Gastroesophageal sphincter (tissue), 4 donors: ENCODE measurements around the gene C1orf159. TPM values are rescaled to one million over a fixed set of nuclear protein-coding genes. Genes with fewer than 3 reads are reported as not detected.
A peak's percentile ranks its signal among the peaks of the same experiment; 100 is the strongest.

ENCODE experiments used
- ATAC-seq: fragments of 150-250 bp; one replicate; pipeline ENCODE4 v1.9.1; 2016; ENCODE audit warnings: mild to moderate bottlenecking, moderate library complexity
- H3K27ac ChIP-seq, 4 donors: fragments of 200-600 bp; sonication (generic) in 3 of 4; 1 replicate in 3 of 4; 2 replicates in 1 of 4; pipeline ENCODE4 v1.5.1; 2016 to 2019
- H3K27me3 ChIP-seq: fragments of 200-600 bp; sonication (generic); one replicate; pipeline ENCODE4 v1.5.1; 2019
- H3K36me3 ChIP-seq, 2 donors: fragments of 200-600 bp; sonication (generic); one replicate each; pipeline ENCODE4 v1.5.1; 2019; ENCODE audit warnings: control low read depth in 1 of 2
- H3K4me1 ChIP-seq, 3 donors: fragments of 200-600 bp; sonication (generic); 1 replicate in 2 of 3; 2 replicates in 1 of 3; pipeline ENCODE4 v1.5.1; 2016 to 2019; ENCODE audit warnings: control low read depth in 2 of 3
- H3K4me3 ChIP-seq, 2 donors: fragments of 200-600 bp; sonication (generic); one replicate each; pipeline ENCODE4 v1.5.1; 2019; ENCODE audit warnings: mild to moderate bottlenecking in 1 of 2, moderate library complexity in 1 of 2
- H3K9me3 ChIP-seq, 3 donors: fragments of 200-600 bp; sonication (generic); one replicate each; pipeline ENCODE4 v1.5.1; 2017 to 2019; ENCODE audit warnings: control low read depth in 2 of 3
- CTCF ChIP-seq, 4 experiments: fragments of 200-600 bp in 2 of 4; fragments of 450-650 bp in 2 of 4; sonication (generic) in 1 of 4; IDR thresholded peaks; one replicate each; pipeline ENCODE4 v1.5.1; 2017 to 2019; ENCODE audit warnings: antibody characterized with exemption in 4 of 4, mild to moderate bottlenecking in 2 of 4, moderate library complexity in 2 of 4
- EP300 ChIP-seq: sonication (generic); formaldehyde crosslinking; IDR thresholded peaks from one replicate; pipeline ENCODE4 v1.6.1; 2017; ENCODE audit warnings: antibody characterized with exemption, mild to moderate bottlenecking
- POLR2A ChIP-seq, 2 donors: fragments of 450-650 bp; IDR thresholded peaks; one replicate each; pipeline ENCODE4 v1.6.1; 2017; ENCODE audit warnings: antibody characterized with exemption in 2 of 2, mild to moderate bottlenecking in 2 of 2, moderate library complexity in 1 of 2
- POLR2AphosphoS5 ChIP-seq: sonication (generic); formaldehyde crosslinking; IDR thresholded peaks from one replicate; pipeline ENCODE4 v1.6.1; 2017; ENCODE audit warnings: antibody characterized with exemption
- WGBS, 2 donors: methylation state at CpG; one replicate each; pipeline ENCODE4 v1.1.5; 2018; ENCODE audit warnings: low coverage in 1 of 2; 5-methylcytosine and 5-hydroxymethylcytosine counted together
- total RNA-seq, 4 donors: library from RNA; depleted of rRNA; stranded (reverse); fragments of >200 nt; gene quantifications; one replicate each; pipeline ENCODE4 v1.1.0, GENCODE V29; 2016

C1orf159 gene
- total RNA-seq, 4 donors from 2014 or later = 6.3 to 15.3 (median 9.9) TPM

GRCh38 chr1:1033731-1034438, 82.0 kb downstream of the C1orf159 start:
- peaks cover 44% of the 10 kb centered on the region for H3K27me3 ChIP-seq
- 20 to 40% methylated on average over 4 to 5 of the region's 71 CpGs for WGBS, 2 donors
- no peak for TF ChIP-seq EP300
- no peak for TF ChIP-seq POLR2A (IDR thresholded peaks at IDR 0.05)
- TF ChIP-seq POLR2AphosphoS5 = no peak
- TF ChIP-seq CTCF (IDR thresholded peaks at IDR 0.05) = no peak
- H3K4me1 ChIP-seq = peaks cover 0 to 35% (median 17%) of the 10 kb centered on the region in 3 donors
- ATAC-seq = no peak
- H3K36me3 ChIP-seq = peaks cover 0 to 20% of the 10 kb centered on the region in 2 donors
- no peak overlapping the region for H3K27ac ChIP-seq
- H3K9me3 ChIP-seq = no peaks in the 10 kb centered on the region
- peak overlapping the region; percentile 14 to 58 for H3K4me3 ChIP-seq

- Histone ChIP-seq H3K9me3 (no peaks in the 10 kb centered on the region), H3K4me3 (peak overlapping the region; percentile 1 to 58), H3K4me1 (peaks cover 0 to 34% (median 17%) of the 10 kb centered on the region in 3 donors), H3K27me3 (peaks cover 44% of the 10 kb centered on the region), H3K27ac (peak overlapping the region in 1 of 4 donors; percentile 33), H3K36me3 (peaks cover 0 to 20% of the 10 kb centered on the region in 2 donors)
- TF ChIP-seq CTCF (IDR thresholded peaks at IDR 0.05) (peak in 3 of 4 experiments; percentile 55 to 83 (median 60)), POLR2A (IDR thresholded peaks at IDR 0.05) (no peak)
- peak; percentile 83 for ATAC-seq
- WGBS, 2 donors = 0% methylated on average over 1 of the region's 73 CpGs; no CpG with 5 or more reads in 1 of the 2 donors
These were observed 82.8 kb downstream of the C1orf159 start for GRCh38 chr1:1033009-1033587.

GRCh38 chr1:1032424-1032823, 83.5 kb downstream of the C1orf159 start:
- H3K4me3 ChIP-seq = peak overlapping the region in 1 of 2 donors; percentile 58
- H3K4me1 ChIP-seq = peaks cover 0 to 34% (median 17%) of the 10 kb centered on the region in 3 donors
- H3K27me3 ChIP-seq = peaks cover 44% of the 10 kb centered on the region
- no peak overlapping the region for H3K27ac ChIP-seq
- WGBS, 2 donors = 40 to 76% methylated on average over 5 to 10 of the region's 16 CpGs
- H3K9me3 ChIP-seq = no peaks in the 10 kb centered on the region
- TF ChIP-seq CTCF (IDR thresholded peaks at IDR 0.05) = no peak
- TF ChIP-seq POLR2A (IDR thresholded peaks at IDR 0.05) = no peak
- no peak for TF ChIP-seq EP300
- TF ChIP-seq POLR2AphosphoS5 = no peak
- peaks cover 0 to 26% of the 10 kb centered on the region in 2 donors for H3K36me3 ChIP-seq
- ATAC-seq = peak; percentile 3

Other genes with a start within 250 kb of the C1orf159 start
- 10 to 100 TPM; 14.2 to 21.2 (median 17.4) TPM for gene SAMD11, start 192.2 kb downstream of the C1orf159 start, total RNA-seq
- gene NOC2L, start 156.8 kb downstream of the C1orf159 start, total RNA-seq = 10 to 100 TPM; 36.3 to 54.1 (median 45.2) TPM
- gene KLHL17, start 155.5 kb downstream of the C1orf159 start, total RNA-seq = 10 to 100 TPM in 2 of 4 donors, 1 to 10 TPM in 2; 3.6 to 12.0 (median 10.1) TPM
- 1 to 10 TPM in 1 of 4 donors, under 1 TPM in 1, not detected in 2; 0.62 to 2.3 TPM for gene PLEKHN1, start 149.6 kb downstream of the C1orf159 start, total RNA-seq
- gene PERM1, start 134.0 kb downstream of the C1orf159 start, total RNA-seq = 1 to 10 TPM in 2 of 4 donors, under 1 TPM in 1, not detected in 1; 0.39 to 1.9 (median 1.4) TPM
- gene HES4, start 116.0 kb downstream of the C1orf159 start, total RNA-seq = 10 to 100 TPM; 33.6 to 77.6 (median 48.4) TPM
- 10 to 100 TPM; 26.9 to 56.2 (median 45.9) TPM for gene ISG15, start 102.6 kb downstream of the C1orf159 start, total RNA-seq
- gene AGRN, start 96.0 kb downstream of the C1orf159 start, total RNA-seq = 10 to 100 TPM; 18.0 to 33.6 (median 23.5) TPM
- 1 to 10 TPM in 1 of 4 donors, not detected in 3; 1.1 TPM for gene RNF223, start 41.8 kb downstream of the C1orf159 start, total RNA-seq
- under 1 TPM in 1 of 4 donors, not detected in 3; 0.23 TPM for gene TTLL10, start 57.8 kb upstream of the C1orf159 start, total RNA-seq
- gene TNFRSF18, start 90.5 kb upstream of the C1orf159 start, total RNA-seq = 1 to 10 TPM in 1 of 4 donors, under 1 TPM in 1, not detected in 2; 0.35 to 2.2 TPM
- gene TNFRSF4, start 98.1 kb upstream of the C1orf159 start, total RNA-seq = 1 to 10 TPM in 3 of 4 donors, under 1 TPM in 1; 0.93 to 1.6 (median 1.3) TPM
- gene SDF4, start 115.9 kb upstream of the C1orf159 start, total RNA-seq = 100 to 1,000 TPM in 2 of 4 donors, 10 to 100 TPM in 2; 84.2 to 115 (median 93.9) TPM
- 10 to 100 TPM; 12.3 to 24.1 (median 15.0) TPM for gene B3GALT6, start 116.1 kb upstream of the C1orf159 start, total RNA-seq
- gene C1QTNF12, start 130.6 kb upstream of the C1orf159 start, total RNA-seq = 1 to 10 TPM in 3 of 4 donors, under 1 TPM in 1; 0.96 to 2.8 (median 1.7) TPM
- 10 to 100 TPM; 28.1 to 47.0 (median 37.9) TPM for gene UBE2J2, start 157.8 kb upstream of the C1orf159 start, total RNA-seq
- 1 to 10 TPM in 3 of 4 donors, under 1 TPM in 1; 0.94 to 7.9 (median 2.4) TPM for gene SCNN1D, start 164.3 kb upstream of the C1orf159 start, total RNA-seq
- gene ACAP3, start 191.8 kb upstream of the C1orf159 start, total RNA-seq = 10 to 100 TPM; 35.6 to 74.7 (median 50.2) TPM
- 10 to 100 TPM; 12.5 to 24.2 (median 19.4) TPM for gene PUSL1, start 192.5 kb upstream of the C1orf159 start, total RNA-seq
- 100 to 1,000 TPM in 1 of 4 donors, 10 to 100 TPM in 3; 62.0 to 119 (median 96.4) TPM for gene INTS11, start 208.6 kb upstream of the C1orf159 start, total RNA-seq
- gene CPTP, start 208.7 kb upstream of the C1orf159 start, total RNA-seq = 10 to 100 TPM; 10.4 to 42.7 (median 30.1) TPM
- under 1 TPM in 3 of 4 donors, not detected in 1; 0.12 to 0.54 (median 0.40) TPM for gene TAS1R3, start 215.2 kb upstream of the C1orf159 start, total RNA-seq
- 100 to 1,000 TPM in 1 of 4 donors, 10 to 100 TPM in 3; 84.4 to 174 (median 88.9) TPM for gene DVL1, start 233.3 kb upstream of the C1orf159 start, total RNA-seq
- 100 to 1,000 TPM in 1 of 4 donors, 10 to 100 TPM in 3; 69.8 to 105 (median 85.4) TPM for gene MXRA8, start 242.5 kb upstream of the C1orf159 start, total RNA-seq